ENCODE measurements around the gene PTPRD.

The PTPRD gene

DNA sequence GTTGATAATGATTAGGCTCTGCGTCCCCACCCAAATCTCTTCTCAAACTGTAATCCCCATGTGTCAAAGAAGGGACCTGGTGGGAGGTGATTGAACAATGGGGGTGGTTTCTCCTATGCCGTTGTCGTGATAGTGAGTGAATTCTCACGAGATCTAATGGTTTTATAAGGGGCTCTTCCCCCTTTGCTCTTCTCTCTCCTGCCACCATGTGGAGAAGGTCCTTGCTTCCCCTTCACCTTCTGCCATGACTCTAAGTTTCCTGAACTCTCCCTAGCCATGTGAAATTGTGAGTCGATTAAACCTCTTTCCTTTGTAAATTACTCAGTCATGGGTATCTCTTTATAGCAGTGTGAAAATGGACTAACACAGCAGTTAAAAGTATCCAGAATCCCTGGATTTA is 2098.0 kb downstream of the PTPRD start:
- DNase-seq (ENCODE audit: extremely low read depth in 1 of 2, low read depth in 1 of 2) = no peak

DNA sequence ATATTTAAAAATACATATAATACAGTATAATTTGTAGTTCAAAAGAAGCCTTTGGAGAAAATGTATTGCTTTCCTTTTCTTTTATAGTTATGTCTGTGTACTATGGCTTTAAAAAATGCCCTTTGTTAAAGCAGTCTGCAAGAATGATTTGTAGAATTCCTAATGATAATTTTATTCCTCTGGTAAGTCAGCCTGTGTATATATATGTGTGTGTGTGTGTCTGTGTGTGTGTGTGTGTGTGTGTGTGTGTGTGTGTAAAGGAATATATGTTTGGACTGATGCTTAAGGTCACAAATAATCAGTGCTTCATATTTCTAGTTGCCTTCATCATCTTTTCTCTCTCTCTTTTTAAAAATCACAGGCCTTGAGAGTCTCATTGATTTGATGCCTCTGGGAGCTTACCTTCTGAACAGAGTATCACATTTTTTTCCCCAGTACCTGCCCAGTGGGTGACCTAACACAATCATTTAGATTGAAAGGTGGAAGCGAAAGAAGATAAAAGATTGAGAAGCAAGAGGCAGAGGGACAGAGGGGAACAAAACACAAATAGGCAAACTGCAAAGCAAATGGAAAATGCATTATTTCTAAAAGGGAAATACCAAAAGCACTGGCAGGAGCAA is 2104.0 kb downstream of the PTPRD start:
- DNase-seq (ENCODE audit: extremely low read depth in 1 of 2, low read depth in 1 of 2) = no peak

DNA sequence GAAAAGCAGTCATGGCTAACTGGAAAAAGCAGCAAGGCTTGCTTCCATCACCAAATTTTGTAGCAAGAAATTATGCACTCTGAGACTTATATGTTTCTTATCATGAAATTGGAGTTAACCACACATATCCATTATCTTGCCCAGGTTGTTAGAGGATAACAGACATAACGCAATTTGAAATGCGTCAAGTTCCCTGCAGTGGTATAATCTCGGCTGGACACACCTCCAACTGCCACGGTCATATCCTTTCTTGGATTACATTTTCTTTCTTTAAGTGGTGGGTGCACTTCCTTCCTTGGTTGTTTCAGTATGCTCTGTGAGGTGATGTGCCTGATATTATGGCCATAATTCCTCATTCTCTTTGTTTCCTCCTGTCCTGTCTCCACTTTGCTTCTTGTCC is 2118.2 kb downstream of the PTPRD start:
- no peak for DNase-seq (ENCODE audit: extremely low read depth in 1 of 2, low read depth in 1 of 2)

DNA sequence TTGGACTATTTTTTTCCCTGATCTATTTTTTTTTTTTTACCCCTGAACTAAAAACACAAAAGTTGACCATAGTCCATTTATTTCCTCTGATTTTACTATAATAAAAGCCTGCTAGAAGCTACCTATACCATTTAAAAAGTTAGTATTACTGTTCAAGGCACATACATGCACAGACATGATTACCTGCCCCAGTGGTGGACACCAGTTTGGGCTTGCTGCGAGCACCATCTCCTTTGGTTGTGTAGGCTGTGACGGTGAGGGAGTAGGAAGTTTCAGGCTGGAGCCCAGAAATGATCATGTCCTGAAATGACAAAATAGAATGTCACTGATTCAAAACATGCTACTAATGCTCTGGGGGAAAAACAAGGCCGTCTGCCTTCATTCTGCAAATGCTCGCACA is 2120.1 kb downstream of the PTPRD start:
- no peak for DNase-seq (ENCODE audit: extremely low read depth in 1 of 2, low read depth in 1 of 2)

DNA sequence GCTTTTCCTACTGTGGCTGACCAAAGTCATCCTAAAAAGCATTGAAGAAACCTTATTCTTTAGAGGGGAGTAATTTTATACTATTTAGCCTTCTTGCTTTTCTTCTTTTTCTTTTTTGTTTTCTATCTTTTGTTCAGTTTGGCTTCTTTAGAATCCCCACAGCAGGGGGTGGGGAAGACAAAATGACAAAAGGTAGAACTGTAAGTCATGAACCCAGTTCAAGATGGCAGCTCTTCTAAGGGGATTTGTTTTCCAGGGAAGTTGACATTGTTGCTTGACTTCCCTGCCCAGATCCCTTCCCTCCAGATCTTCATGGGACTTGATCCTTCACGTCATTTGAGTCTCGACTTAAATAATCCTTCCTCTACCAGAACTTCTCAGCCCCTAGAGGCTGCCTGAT is 2120.8 kb downstream of the PTPRD start:
- DNase-seq (ENCODE audit: extremely low read depth in 1 of 2, low read depth in 1 of 2) = no peak

DNA sequence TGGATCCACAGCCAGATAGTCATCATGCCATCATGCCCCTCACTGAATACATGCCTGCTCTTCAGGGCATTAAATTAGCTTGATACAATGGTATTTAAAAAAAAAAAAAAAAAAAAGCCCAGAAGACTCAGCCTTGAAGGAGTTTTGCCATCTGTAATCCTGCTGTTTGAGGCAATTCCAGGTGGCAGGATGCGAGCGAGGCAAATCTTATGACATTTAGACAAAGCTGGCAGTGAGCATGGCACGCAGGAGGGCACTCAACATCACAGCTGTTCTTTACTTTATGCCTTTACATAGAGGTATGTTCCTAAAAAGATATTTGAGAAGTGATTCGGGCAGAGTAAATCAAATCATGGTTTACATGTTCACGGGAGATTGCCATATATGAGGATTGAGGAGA is 2121.2 kb downstream of the PTPRD start:
- DNase-seq (ENCODE audit: extremely low read depth in 1 of 2, low read depth in 1 of 2) = no peak

DNA sequence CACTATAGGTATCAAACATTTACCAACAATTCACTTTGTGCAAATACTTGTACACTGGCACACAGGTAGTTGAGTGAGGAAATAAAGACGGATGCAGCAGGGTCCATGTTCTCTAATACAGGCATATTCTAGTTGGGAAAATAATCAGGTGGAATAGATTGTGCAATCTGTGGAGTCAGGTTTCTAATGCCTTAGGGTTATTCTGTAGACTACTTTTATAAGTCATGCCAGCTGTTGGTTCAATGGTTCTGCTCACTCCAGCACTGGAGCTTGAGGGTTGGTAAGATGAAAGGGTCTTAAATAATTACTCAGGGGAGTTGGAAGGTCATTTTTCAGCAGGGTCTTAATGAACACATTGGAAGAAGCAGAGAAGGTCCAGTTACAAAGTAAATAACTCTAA is 2123.0 kb downstream of the PTPRD start:
- no peak for DNase-seq (ENCODE audit: extremely low read depth in 1 of 2, low read depth in 1 of 2)

DNA sequence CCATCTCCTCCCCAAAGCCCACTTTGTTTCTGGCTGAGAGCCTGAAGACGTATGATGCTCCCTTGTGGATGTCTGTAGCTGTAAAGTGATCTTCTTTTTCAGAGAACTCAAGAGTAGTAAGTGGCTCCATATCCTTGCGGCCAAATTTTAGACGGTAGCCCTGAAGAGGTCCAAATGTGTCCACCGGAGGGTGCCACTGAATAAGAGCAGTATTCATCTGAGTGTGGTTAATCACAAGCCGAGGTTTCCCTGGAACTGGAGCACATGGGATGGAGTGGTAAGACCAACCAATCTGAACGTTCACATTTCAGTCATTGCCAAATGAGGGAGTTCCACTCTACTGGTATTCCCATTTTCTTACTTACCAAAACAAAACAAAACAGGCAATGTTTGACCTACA is 2126.7 kb downstream of the PTPRD start:
- no peak for DNase-seq (ENCODE audit: extremely low read depth in 1 of 2, low read depth in 1 of 2)

DNA sequence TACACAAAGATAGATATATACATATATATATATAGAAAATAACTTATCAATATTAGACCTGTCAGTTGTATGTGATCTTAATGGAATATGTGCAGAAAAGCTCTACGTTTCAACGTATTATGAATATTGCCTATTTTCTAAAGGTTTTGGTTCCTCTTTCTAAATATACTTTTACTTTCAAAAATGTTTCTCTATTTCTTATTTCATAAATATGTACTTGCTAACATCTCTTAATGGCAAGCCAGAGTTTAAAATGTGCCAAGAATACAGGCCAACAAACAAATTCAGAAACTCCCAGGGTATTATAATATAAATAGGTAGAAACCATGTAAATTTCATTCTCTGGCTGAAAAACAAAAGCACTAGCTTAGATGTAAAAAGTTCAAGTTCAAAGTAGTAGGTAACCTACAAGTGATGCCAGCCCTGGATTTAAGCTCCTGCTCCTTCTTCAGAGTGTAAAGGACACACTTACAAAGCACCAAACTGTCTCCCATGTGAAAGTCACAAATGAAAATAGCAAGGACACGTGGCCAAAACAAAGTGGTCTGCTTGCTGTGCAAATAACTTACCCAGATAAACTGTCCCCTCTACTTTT is 2128.1 kb downstream of the PTPRD start:
- DNase-seq (ENCODE audit: extremely low read depth in 1 of 2, low read depth in 1 of 2) = no peak

DNA sequence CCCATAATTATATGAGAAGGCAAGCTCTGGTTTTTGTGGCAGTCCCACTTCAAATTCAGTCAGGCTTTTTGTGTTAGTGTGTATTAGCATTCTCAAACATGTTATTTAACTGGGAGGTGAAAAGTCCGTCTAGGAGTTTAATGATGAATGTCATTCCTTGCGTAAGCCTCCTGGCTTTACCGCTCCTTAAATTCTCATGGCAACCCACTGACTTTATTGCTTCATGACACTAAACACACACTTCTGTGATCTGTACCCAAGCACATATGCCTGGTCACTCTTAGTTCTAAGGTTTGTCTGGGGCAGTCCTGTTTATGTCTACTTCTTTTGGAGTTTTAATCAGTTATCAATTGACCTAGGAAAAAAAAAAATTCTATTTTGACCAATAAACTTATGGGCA is 2135.4 kb downstream of the PTPRD start:
- DNase-seq (ENCODE audit: extremely low read depth in 1 of 2, low read depth in 1 of 2) = no peak

DNA sequence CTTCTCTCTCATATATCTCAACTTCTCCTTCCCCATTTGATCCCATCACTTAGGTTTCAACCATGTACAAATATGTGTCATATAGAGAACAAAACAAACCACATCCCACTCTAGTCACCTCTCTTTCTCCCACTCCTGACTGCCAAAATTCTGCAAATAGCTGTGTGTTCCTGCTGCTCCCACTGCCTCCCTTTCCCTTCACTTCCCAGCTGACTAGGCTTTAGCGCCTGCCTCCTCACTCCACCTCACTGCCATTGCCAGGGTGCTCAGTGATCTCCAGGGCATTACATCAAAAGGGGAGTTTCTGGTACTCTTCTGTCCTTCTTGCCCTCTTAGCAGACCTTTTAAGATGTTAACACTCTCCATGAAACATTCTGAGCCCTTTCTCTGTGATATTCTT is 2137.9 kb downstream of the PTPRD start:
- DNase-seq (ENCODE audit: extremely low read depth in 1 of 2, low read depth in 1 of 2) = no peak

DNA sequence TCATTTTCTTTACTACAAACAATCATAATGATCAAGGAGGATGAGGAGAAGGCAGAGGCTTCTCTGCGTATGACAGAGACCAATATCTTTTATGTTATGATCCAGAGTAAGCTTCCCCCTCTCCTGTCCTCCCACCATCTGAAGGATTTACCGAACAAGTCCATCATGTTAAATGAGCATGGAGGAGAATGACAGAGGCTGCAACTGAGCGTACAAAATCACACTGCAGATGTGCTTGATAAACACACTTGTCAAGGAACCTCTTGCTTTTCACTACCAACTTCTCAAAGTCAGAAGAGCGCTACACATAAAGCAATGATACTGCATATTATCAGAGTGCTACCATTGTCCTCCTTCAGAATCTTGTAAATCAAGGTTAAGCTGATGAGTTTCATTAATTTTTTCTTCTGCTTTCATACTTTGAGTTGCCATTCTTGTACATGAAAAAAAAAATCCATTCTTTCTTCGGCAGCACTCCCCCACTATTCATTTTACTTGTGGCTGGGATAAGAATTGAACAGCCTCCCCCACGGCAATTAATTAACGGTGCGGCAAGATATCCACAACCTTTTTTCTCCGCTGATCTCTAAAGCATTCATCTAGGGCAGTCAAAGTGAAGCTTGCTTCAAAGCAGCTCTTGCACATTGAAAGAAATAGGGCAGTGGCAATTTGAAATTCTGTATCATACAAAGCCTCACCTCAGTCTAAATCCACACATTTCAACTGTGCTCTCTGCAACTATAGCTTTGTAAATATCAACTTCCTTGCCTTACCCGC is 2139.4 kb downstream of the PTPRD start:
- DNase-seq (ENCODE audit: extremely low read depth in 1 of 2, low read depth in 1 of 2) = no peak

DNA sequence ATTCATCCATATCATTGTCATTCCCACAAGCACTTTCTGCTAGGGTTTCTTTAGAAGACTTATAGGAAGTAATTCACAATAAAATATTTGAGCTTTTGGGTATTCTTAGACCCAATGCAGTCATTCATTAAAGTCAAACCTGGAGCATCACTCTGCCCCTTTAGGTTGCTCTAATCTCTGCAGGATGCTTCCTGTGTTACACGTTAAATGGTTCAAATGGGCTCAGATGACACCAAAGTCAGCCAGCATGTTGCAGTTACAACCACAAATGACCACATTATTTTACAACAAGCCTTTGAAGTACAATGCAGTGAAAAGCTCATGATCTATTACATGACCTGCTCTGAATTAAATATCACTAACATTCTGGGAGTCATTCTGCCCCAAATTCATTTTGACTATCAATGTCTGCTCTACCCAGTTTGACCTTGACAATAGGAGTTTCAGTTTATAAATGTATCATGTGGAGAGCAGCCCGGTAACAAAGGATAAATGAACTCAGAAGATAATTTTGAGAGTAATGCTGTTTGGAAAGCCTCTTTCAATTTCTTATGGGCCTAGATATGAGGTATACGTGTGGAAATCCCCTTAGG is 2144.7 kb downstream of the PTPRD start:
- DNase-seq (ENCODE audit: extremely low read depth in 1 of 2, low read depth in 1 of 2) = no peak

DNA sequence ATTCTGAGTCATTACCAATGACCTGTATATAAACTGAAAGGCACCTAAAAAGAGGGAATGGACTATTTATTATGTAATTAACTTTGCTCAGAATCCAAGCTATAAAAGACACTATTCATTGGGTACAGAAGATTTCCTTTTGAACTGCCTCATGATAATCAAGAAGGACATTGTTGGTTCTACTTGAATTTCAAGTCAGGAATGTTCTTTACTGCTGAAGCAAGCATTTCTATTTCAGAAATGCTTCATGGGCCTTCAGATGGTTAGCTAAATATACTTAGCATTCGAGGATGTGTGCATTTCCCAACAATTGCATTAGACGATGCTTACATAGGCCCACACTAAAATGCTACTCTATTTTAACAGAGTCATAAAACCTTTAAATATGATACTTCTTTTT is 2155.0 kb downstream of the PTPRD start:
- DNase-seq (ENCODE audit: extremely low read depth in 1 of 2, low read depth in 1 of 2) = no peak

DNA sequence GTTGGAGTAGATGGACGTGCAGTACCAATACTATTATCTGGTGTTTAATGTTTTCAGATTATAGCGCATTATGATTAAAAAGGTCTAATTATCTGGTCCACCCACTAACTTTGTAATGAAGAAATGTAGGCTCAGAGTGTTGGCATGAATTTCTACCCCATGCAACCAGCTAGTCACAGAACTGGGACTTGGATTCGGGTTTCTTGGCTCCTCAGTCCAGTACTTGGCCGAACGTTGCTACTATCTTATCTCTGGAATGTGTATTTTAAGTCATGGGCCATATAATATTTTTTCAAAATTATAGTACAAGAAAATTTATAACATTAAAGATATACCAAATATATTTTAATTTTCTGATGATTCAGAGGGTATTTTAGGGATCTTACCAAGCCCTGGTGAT is 2155.7 kb downstream of the PTPRD start:
- DNase-seq (ENCODE audit: extremely low read depth in 1 of 2, low read depth in 1 of 2) = no peak

DNA sequence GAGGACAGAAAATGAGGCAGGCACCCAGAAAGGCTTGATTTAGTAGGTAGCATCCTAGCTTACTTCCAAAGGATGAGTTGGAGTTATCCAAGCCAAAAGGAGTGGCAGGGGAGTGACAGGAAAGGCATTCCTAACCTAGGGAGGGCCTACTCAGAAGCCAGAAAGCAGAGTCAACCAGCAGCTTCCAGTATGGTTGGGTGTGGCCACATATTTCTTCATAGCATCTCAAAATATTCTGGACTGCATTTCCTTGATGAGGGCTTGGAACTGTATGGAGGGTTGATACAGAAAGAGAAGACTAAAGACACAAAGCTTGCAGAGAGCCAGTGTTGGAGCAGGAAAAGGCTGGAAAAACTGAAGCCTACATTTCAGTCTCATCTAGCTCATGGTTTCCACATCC is 2156.5 kb downstream of the PTPRD start:
- DNase-seq (ENCODE audit: extremely low read depth in 1 of 2, low read depth in 1 of 2) = no peak

DNA sequence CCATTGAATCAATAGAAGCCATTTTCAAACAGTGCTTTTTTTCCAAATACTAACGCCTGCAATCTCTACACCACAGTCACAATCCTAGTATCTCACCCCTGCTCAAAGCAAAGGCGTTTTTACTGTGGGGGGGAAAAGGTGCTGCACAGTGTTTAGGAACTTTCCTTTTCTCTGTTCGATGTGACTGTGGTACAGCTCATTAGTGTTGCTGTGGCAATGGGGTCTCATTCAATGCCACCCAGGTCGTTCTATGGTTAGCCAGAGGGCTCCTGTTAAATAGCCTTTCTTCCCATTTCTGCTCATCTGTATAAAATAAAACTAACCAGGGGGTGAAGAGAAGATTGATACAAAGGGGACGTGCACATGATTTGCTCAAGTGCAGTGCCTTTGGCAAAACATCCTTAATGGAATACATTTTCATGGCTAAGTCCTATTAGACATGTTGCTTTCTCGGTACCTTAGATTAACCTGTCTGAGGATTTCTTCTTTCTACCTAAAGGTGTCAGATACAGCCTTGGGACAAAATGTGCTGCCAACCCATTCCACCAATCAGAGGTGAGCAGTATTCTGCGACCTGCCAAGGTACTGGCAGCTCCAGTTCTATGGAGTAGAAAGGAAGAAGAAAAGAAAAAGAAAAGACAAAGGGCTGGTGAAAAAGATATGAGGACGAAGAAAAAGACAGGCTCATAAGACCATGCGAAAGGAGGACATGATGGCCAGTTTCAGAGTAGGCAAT is 2161.8 kb downstream of the PTPRD start:
- DNase-seq (ENCODE audit: extremely low read depth in 1 of 2, low read depth in 1 of 2) = no peak

DNA sequence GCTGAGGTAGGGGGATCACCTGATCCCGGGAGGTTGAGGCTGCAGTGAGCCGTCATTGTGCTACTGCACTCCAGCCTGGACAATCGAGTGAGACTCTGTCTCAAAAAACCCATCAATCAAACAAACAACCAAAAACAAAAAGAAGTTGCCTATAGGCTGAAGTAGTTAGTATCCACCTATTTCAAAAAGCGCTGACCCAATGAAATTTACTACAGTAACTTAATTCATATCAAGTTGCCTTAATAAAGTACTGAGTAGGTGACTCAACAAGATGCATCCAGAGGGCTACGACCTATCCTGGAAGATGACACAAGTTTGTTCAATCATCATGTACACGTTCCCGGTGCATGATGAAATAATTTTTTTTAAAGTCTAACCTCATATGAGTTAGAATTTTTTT is 2164.6 kb downstream of the PTPRD start:
- DNase-seq (ENCODE audit: extremely low read depth in 1 of 2, low read depth in 1 of 2) = no peak

DNA sequence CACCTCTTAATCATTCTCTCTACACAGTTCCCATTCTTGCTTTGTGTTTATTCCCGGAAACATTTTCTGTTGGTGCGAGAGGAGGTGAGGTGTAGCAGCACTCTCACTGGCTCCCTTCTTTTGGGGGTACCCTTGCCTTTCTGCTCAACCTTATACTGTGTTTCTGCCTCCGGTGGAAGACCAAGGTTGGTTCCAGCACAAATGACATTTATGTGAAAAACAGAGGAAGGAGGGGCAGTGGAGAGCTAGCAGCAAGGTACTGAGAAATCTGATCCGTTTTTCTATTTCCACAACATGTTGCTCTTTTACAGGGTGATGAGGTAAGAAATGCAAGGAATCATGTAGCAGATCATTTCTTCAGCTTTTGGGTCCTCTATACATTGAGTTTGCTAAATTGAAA is 2165.2 kb downstream of the PTPRD start:
- DNase-seq (ENCODE audit: extremely low read depth in 1 of 2, low read depth in 1 of 2) = no peak

DNA sequence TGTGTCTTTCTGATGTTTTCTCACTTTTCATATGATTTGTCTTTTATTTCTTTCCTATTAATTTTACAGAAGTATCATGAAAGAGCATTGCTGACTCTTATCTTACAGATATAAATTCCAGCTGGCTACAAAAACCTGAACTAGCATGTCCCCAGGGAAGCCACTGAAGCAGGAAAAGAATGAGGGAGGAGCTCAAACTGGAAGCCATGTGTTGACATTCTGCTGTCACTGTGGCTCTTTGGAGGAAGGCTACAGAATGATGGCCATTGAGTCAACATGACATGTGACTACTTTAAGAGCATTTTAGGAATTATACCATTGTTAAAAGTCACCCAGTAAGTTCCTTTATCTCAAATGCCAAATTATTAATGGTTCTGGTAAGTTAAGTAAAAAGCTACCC is 2174.9 kb downstream of the PTPRD start:
- no peak for DNase-seq (ENCODE audit: extremely low read depth in 1 of 2, low read depth in 1 of 2)

DNA sequence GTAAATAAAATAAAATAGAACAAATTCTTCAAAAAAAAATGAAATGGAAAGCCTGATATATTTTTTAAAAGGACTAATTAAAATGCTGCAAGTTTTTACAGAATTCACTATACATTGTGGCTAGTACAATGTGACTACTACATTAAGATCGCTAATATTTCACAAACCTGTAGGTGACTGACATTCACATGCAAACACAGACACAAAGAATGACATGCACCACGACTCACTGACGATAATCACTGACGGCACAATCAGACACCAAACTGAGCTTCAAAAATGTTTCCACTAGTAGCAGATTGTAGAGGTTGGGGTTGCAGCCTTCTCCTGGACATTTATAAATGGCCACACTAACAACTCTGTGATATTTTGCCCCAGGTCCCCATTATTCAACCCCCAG is 2175.5 kb downstream of the PTPRD start:
- DNase-seq (ENCODE audit: extremely low read depth in 1 of 2, low read depth in 1 of 2) = no peak

Data from activated CD8-positive, alpha-beta memory T cell treated with anti-CD3 and anti-CD28 coated beads for 1 hour (primary cell).